Renal cortex interstitium (tissue), 11 donors: Measurements from ENCODE around the gene MRPL20. TPM values are rescaled to one million over a fixed set of nuclear protein-coding genes. Genes with fewer than 3 reads are reported as not detected.
"Not testable (repeated sequence)": the region's sequence is repeated elsewhere in the genome, so short reads cannot be mapped to it uniquely, and the experiment has no call there.

Experiments used
- DNase-seq, 11 donors: peaks; one replicate each; pipeline ENCODE4 v3.0.0-alpha.2; 2013; ENCODE audit warnings: low read depth in 9 of 11, low spot score in 4 of 11; ENCODE audit errors: extremely low read depth in 1 of 11
- polyA plus RNA-seq, 3 donors: library from polyadenylated mRNA; unstranded; fragments of 120-200 nt; gene quantifications; one replicate each; pipeline ENCODE4 v1.2.1, GENCODE V29; 2013; ENCODE audit not compliant: insufficient read length in 3 of 3

Gene MRPL20
- polyA plus RNA-seq, 3 donors: 115 to 120 (median 120) TPM

- DNase-seq: no peak
These were observed 8.4 kb downstream of the MRPL20 start for GRCh38 chr1:1398677-1399186.

- no peak for DNase-seq
These were observed 9.1 kb downstream of the MRPL20 start for GRCh38 chr1:1397839-1398523.

GRCh38 chr1:1395166-1395565 is 11.9 kb downstream of the MRPL20 start:
- no peak for DNase-seq

GRCh38 chr1:1394116-1394515 is 13.0 kb downstream of the MRPL20 start:
- no peak for DNase-seq

GRCh38 chr1:1393428-1393827 is 13.7 kb downstream of the MRPL20 start:
- DNase-seq: no peak

GRCh38 chr1:1393014-1393413 is 14.1 kb downstream of the MRPL20 start:
- no peak for DNase-seq

GRCh38 chr1:1391225-1391624 is 15.9 kb downstream of the MRPL20 start:
- no peak for DNase-seq

GRCh38 chr1:1390675-1391074 is 16.4 kb downstream of the MRPL20 start:
- DNase-seq: no peak

GRCh38 chr1:1388078-1388472 is 19.0 kb downstream of the MRPL20 start:
- DNase-seq: no peak

GRCh38 chr1:1387098-1388077 is 19.7 kb downstream of the MRPL20 start:
- no peak for DNase-seq

- DNase-seq: no peak
These were observed 21.2 kb downstream of the MRPL20 start for GRCh38 chr1:1385931-1386330.

- not testable (repeated sequence) for DNase-seq
These were observed 21.8 kb downstream of the MRPL20 start for GRCh38 chr1:1385339-1385738.

- no peak for DNase-seq
These were observed 25.8 kb downstream of the MRPL20 start for GRCh38 chr1:1381294-1381693.

- no peak for DNase-seq
These were observed 26.2 kb downstream of the MRPL20 start for GRCh38 chr1:1380860-1381259.

GRCh38 chr1:1377540-1378205 is 29.4 kb downstream of the MRPL20 start:
- no peak for DNase-seq

- no peak for DNase-seq
These were observed 30.4 kb downstream of the MRPL20 start for GRCh38 chr1:1376551-1377226.

- peak; percentile 98 to 100 (median 100) for DNase-seq
These were observed 32.0 kb downstream of the MRPL20 start, which contains the start of gene AURKAIP1 for GRCh38 chr1:1374929-1375662. AURKAIP1 (minus strand) TSS chr1:1375207; CDS start chr1:1374756, 451 bp downstream.

GRCh38 chr1:1374589-1374928 is 32.5 kb downstream of the MRPL20 start:
- no peak for DNase-seq
